H9 (cell line): ENCODE data around the gene NUBP1. TPM values are rescaled to one million over a fixed set of nuclear protein-coding genes. Genes with fewer than 3 reads are reported as not detected.

Source experiments
- DNase-seq: peaks from one replicate; pipeline ENCODE4 v3.0.0-alpha.2; 2017
- H2AFZ ChIP-seq: one replicate; pipeline ENCODE4 v1.6.1; 2013; ENCODE audit warnings: mild to moderate bottlenecking, low read length, control low read depth, moderate library complexity
- H2AK5ac ChIP-seq: 2 replicates; pipeline ENCODE4 v1.6.1; 2013; ENCODE audit warnings: low read length, control low read depth, mixed read lengths; ENCODE audit not compliant: insufficient read length
- H2BK120ac ChIP-seq: one replicate; pipeline ENCODE4 v1.6.1; 2013; ENCODE audit warnings: low read depth, mild to moderate bottlenecking, low read length, control low read depth, inconsistent platforms; ENCODE audit not compliant: poor library complexity, severe bottlenecking
- H2BK12ac ChIP-seq: 2 replicates; pipeline ENCODE4 v1.6.1; 2013; ENCODE audit warnings: low read length, control low read depth, mixed read lengths, low read depth; ENCODE audit not compliant: insufficient read length
- H2BK15ac ChIP-seq: 2 replicates; pipeline ENCODE4 v1.6.1; 2013; ENCODE audit warnings: low read depth, low read length, control low read depth
- H2BK20ac ChIP-seq: one replicate; pipeline ENCODE4 v1.6.1; 2013; ENCODE audit warnings: low read depth, mild to moderate bottlenecking, low read length, control low read depth, inconsistent platforms; ENCODE audit not compliant: poor library complexity, severe bottlenecking
- H2BK5ac ChIP-seq: 2 replicates; pipeline ENCODE4 v1.6.1; 2013; ENCODE audit warnings: low read length, control low read depth, mixed read lengths; ENCODE audit not compliant: insufficient read length
- H3K14ac ChIP-seq: 2 replicates; pipeline ENCODE4 v1.6.1; 2013; ENCODE audit warnings: low read length, control low read depth; ENCODE audit not compliant: insufficient read depth
- H3K18ac ChIP-seq: 2 replicates; pipeline ENCODE4 v1.6.1; 2013; ENCODE audit warnings: low read depth, mild to moderate bottlenecking, mixed read lengths, low read length, control low read depth; ENCODE audit not compliant: insufficient read length
- H3K23ac ChIP-seq: 2 replicates; pipeline ENCODE4 v1.6.1; 2013; ENCODE audit warnings: low read length, control low read depth, mixed read lengths, low read depth; ENCODE audit not compliant: insufficient read length
- H3K23me2 ChIP-seq: 2 replicates; pipeline ENCODE4 v1.6.1; 2013; ENCODE audit warnings: low read depth, mild to moderate bottlenecking, mixed read lengths, low read length, control low read depth; ENCODE audit not compliant: insufficient read length, poor library complexity, severe bottlenecking
- H3K27ac ChIP-seq: 2 replicates; pipeline ENCODE4 v1.5.1; 2013; ENCODE audit warnings: low read length, control low read depth, mixed read lengths, low read depth; ENCODE audit not compliant: insufficient read length
- H3K27me3 ChIP-seq: 2 replicates; pipeline ENCODE4 v1.6.1; 2013; ENCODE audit warnings: low read length, control low read depth, inconsistent platforms; ENCODE audit not compliant: insufficient read depth
- H3K4ac ChIP-seq: 2 replicates; pipeline ENCODE4 v1.6.1; 2013; ENCODE audit warnings: low read depth, mild to moderate bottlenecking, control low read depth, inconsistent platforms, low read length, moderate library complexity
- H3K4me1 ChIP-seq: 2 replicates; pipeline ENCODE4 v1.6.1; 2013; ENCODE audit warnings: low read length, control low read depth, inconsistent platforms; ENCODE audit not compliant: insufficient read depth
- H3K4me2 ChIP-seq: 2 replicates; pipeline ENCODE4 v1.6.1; 2013; ENCODE audit warnings: low read length, control low read depth, mixed read lengths; ENCODE audit not compliant: insufficient read length, insufficient read depth
- H3K56ac ChIP-seq: 2 replicates; pipeline ENCODE4 v1.6.1; 2013; ENCODE audit warnings: low read depth, mild to moderate bottlenecking, mixed read lengths, low read length, control low read depth; ENCODE audit not compliant: insufficient read length
- H3K79me1 ChIP-seq: 2 replicates; pipeline ENCODE4 v1.6.1; 2013; ENCODE audit warnings: low read depth, mild to moderate bottlenecking, moderate library complexity, low read length, control low read depth, inconsistent platforms; ENCODE audit not compliant: insufficient read depth, poor library complexity, severe bottlenecking
- H3K79me2 ChIP-seq: 2 replicates; pipeline ENCODE4 v1.6.1; 2013; ENCODE audit warnings: low read length, control low read depth, inconsistent platforms; ENCODE audit not compliant: insufficient read depth
- H3K9ac ChIP-seq: 2 replicates; pipeline ENCODE4 v1.6.1; 2013; ENCODE audit warnings: low read length, control low read depth, mixed read lengths; ENCODE audit not compliant: insufficient read length; ENCODE audit errors: extremely low read depth
- H3K9me3 ChIP-seq: one replicate; pipeline ENCODE4 v1.6.1; 2013; ENCODE audit warnings: low read depth, low read length, inconsistent platforms; ENCODE audit not compliant: control insufficient read depth
- H3T11ph ChIP-seq: one replicate; pipeline ENCODE4 v1.6.1; 2013; ENCODE audit warnings: mild to moderate bottlenecking, low read length, control low read depth, inconsistent platforms
- H4K20me1 ChIP-seq: one replicate; pipeline ENCODE4 v1.6.1; 2013; ENCODE audit not compliant: control insufficient read depth, insufficient read length, insufficient read depth
- H4K5ac ChIP-seq: 2 replicates; pipeline ENCODE4 v1.6.1; 2013; ENCODE audit warnings: low read depth, mild to moderate bottlenecking, mixed read lengths, low read length, control low read depth; ENCODE audit not compliant: insufficient read length
- H4K8ac ChIP-seq: replicated peaks from 2 replicates; pipeline ENCODE4 v1.6.1; 2013; ENCODE audit warnings: low read length, control low read depth, mixed read lengths, low read depth; ENCODE audit not compliant: insufficient read length
- H4K91ac ChIP-seq: 2 replicates; pipeline ENCODE4 v1.6.1; 2013; ENCODE audit warnings: low read depth, mild to moderate bottlenecking, moderate library complexity, mixed read lengths, low read length, control low read depth; ENCODE audit not compliant: insufficient read length
- H3K27ac Mint-ChIP-seq, 3 experiments: 2 replicates in 2 of 3; 3 replicates in 1 of 3; pipeline ENCODE4 v1.8.0; 2020 to 2021; ENCODE audit warnings: mixed read lengths in 3 of 3, mild to moderate bottlenecking in 1 of 3, moderate library complexity in 1 of 3
- H3K27me3 Mint-ChIP-seq: 2 replicates; pipeline ENCODE4 v1.8.0; 2021; ENCODE audit warnings: low read depth, mild to moderate bottlenecking, moderate library complexity, mixed read lengths
- H3K36me3 Mint-ChIP-seq, 3 experiments: 2 replicates in 2 of 3; 3 replicates in 1 of 3; pipeline ENCODE4 v1.8.0; 2020 to 2021; ENCODE audit warnings: low read depth in 3 of 3, mixed read lengths in 3 of 3; ENCODE audit not compliant: insufficient read depth in 1 of 3
- H3K4me1 Mint-ChIP-seq, 2 experiments: 2 replicates each; pipeline ENCODE4 v1.8.0; 2020; ENCODE audit warnings: mixed read lengths in 2 of 2
- H3K4me3 Mint-ChIP-seq, 2 experiments: 2 replicates in 1 of 2; 3 replicates in 1 of 2; pipeline ENCODE4 v1.8.0; 2020 to 2021; ENCODE audit warnings: mild to moderate bottlenecking in 2 of 2, mixed read lengths in 2 of 2, moderate library complexity in 1 of 2
- H3K9me3 Mint-ChIP-seq, 2 experiments: 2 replicates in 1 of 2; 3 replicates in 1 of 2; pipeline ENCODE4 v1.8.0; 2020; ENCODE audit warnings: mild to moderate bottlenecking in 2 of 2, mixed read lengths in 2 of 2, moderate library complexity in 1 of 2
- WGBS: extraction: QIAGEN DNeasy Blood & Tissue Kit; methylation state at CpG from one replicate; pipeline ENCODE4 v1.1.7; 2013; ENCODE audit warnings: missing lambda C conversion rate, low lambda C conversion rate, mixed read lengths; ENCODE audit not compliant: insufficient read length; ENCODE audit errors: extremely low coverage; 5-methylcytosine and 5-hydroxymethylcytosine counted together
- total RNA-seq: library from RNA; stranded (reverse); gene quantifications from 2 replicates; pipeline ENCODE4 v1.2.1, GENCODE V29; 2021
- TF ChIP-seq, protein P1 (sequence below): fragments of 200-600 bp; sonication (generic); conservative IDR thresholded peaks from 3 replicates; pipeline ENCODE4 v1.8.0; 2021; ENCODE audit warnings: antibody characterized with exemption, mild to moderate bottlenecking

NUBP1 gene
- total RNA-seq, 1 experiment from 2014 or later: 36.5 TPM

DNA sequence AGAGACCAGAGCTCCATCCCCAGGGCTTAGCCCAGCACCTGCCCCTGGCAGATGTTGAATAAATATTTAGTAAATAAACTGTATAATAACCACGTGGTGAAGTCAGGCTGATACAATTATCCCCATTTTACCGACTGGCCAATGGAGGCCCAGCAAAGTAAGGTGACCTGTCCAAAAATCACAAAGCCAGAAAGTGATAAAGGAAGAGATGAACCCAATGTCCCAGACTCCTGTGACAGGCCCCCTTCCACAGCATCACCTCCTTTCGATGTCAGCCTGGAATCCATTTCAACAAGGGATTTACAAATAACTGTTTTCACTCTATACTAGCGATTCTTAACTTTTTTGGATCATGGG is 69.4 kb downstream of the NUBP1 start:
- no peaks in the 10 kb centered on the region for H3K9me3 Mint-ChIP-seq
- H2BK12ac ChIP-seq: no peak overlapping the region
- no peaks in the 10 kb centered on the region for H3K79me1 ChIP-seq
- H3K4me3 Mint-ChIP-seq: no peak overlapping the region
- no peak overlapping the region for H3K4me2 ChIP-seq
- no peak overlapping the region for H3K56ac ChIP-seq
- H3K23me2 ChIP-seq: peaks cover 3% of the 10 kb centered on the region
- no peaks in the 10 kb centered on the region for H3K9me3 ChIP-seq
- no peak overlapping the region for H3K4ac ChIP-seq
- TF ChIP-seq, protein P1, sequence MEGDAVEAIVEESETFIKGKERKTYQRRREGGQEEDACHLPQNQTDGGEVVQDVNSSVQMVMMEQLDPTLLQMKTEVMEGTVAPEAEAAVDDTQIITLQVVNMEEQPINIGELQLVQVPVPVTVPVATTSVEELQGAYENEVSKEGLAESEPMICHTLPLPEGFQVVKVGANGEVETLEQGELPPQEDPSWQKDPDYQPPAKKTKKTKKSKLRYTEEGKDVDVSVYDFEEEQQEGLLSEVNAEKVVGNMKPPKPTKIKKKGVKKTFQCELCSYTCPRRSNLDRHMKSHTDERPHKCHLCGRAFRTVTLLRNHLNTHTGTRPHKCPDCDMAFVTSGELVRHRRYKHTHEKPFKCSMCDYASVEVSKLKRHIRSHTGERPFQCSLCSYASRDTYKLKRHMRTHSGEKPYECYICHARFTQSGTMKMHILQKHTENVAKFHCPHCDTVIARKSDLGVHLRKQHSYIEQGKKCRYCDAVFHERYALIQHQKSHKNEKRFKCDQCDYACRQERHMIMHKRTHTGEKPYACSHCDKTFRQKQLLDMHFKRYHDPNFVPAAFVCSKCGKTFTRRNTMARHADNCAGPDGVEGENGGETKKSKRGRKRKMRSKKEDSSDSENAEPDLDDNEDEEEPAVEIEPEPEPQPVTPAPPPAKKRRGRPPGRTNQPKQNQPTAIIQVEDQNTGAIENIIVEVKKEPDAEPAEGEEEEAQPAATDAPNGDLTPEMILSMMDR: no peak
- H3T11ph ChIP-seq: no peak overlapping the region
- H4K20me1 ChIP-seq: no peaks in the 10 kb centered on the region
- no peak overlapping the region for H4K5ac ChIP-seq
- H3K27me3 ChIP-seq: no peaks in the 10 kb centered on the region
- H3K27ac ChIP-seq: no peak overlapping the region
- H2BK15ac ChIP-seq: no peak overlapping the region
- H3K27me3 Mint-ChIP-seq: peaks cover 4% of the 10 kb centered on the region
- no peaks in the 10 kb centered on the region for H3K4me1 ChIP-seq
- no peak overlapping the region for H3K27ac Mint-ChIP-seq
- no peak overlapping the region for H2BK120ac ChIP-seq
- no peak overlapping the region for H3K14ac ChIP-seq
- DNase-seq: no peak
- H2BK5ac ChIP-seq: no peak overlapping the region
- no peak overlapping the region for H4K8ac ChIP-seq
- H3K23ac ChIP-seq: no peak overlapping the region
- H2AK5ac ChIP-seq: no peak overlapping the region
- H2BK20ac ChIP-seq: no peak overlapping the region
- no peak overlapping the region for H3K9ac ChIP-seq
- H3K79me2 ChIP-seq: no peaks in the 10 kb centered on the region; the same call in 1 of the 2 replicates
- WGBS: no CpG with 5 or more reads among the region's 4 CpGs
- H3K4me1 Mint-ChIP-seq: peaks cover 4% of the 10 kb centered on the region in 2 experiments
- peaks cover 0 to 13% (median 4%) of the 10 kb centered on the region in 3 experiments; a peak in 5 of 7 replicates for H3K36me3 Mint-ChIP-seq
- no peak overlapping the region for H3K18ac ChIP-seq
- H4K91ac ChIP-seq: no peak overlapping the region
- H2AFZ ChIP-seq: no peak overlapping the region
